ENCODE measurements around the gene CEMIP.

CEMIP gene

GRCh38 chr15:80785335-80785734, 6.2 kb downstream of the CEMIP start:
- Histone ChIP-seq H3K27ac (no peak overlapping the region), H3K4me3 (no peak overlapping the region), H3K27me3 (peaks cover 14 to 28% (median 24%) of the 10 kb centered on the region in 11 experiments), H3K4me1 (peaks cover 6 to 38% (median 14%) of the 10 kb centered on the region in 10 experiments; a peak in 19 of 20 replicates), H3K9ac (no peak overlapping the region), H3K4me2 (no peak overlapping the region), H3K9me3 (replicated peaks in 1 of 11) (no peaks in the 10 kb centered on the region), H3K36me3 (no peaks in the 10 kb centered on the region), H4K20me1 (peaks cover 0 to 2% (median 0%) of the 10 kb centered on the region in 11 experiments; a peak in 3 of 22 replicates)
- TF ChIP-seq Cebpa-rat (IDR thresholded peaks at IDR 0.05): no peak

GRCh38 chr15:80785811-80786354, 6.7 kb downstream of the CEMIP start:
- H4K20me1 ChIP-seq: no peaks in the 10 kb centered on the region
- peaks cover 9 to 22% (median 18%) of the 10 kb centered on the region in 11 experiments for H3K27me3 ChIP-seq
- no peaks in the 10 kb centered on the region for H3K36me3 ChIP-seq
- no peak overlapping the region for H3K4me3 ChIP-seq
- H3K4me1 ChIP-seq: peaks cover under 1 to 39% (median 10%) of the 10 kb centered on the region in 10 experiments; a peak in 11 of 20 replicates
- TF ChIP-seq Cebpa-rat (IDR thresholded peaks at IDR 0.05): no peak
- no peak overlapping the region for H3K9ac ChIP-seq
- no peaks in the 10 kb centered on the region for H3K9me3 ChIP-seq (replicated peaks in 1 of 11)
- no peak overlapping the region for H3K27ac ChIP-seq
- H3K4me2 ChIP-seq: no peak overlapping the region

GRCh38 chr15:80787316-80787715, 8.1 kb downstream of the CEMIP start:
- Histone ChIP-seq H3K27ac (0 out of 22 replicates have a peak overlapping the region, but pooled peaks of 1 of the 11 experiments have one; percentile 3), H3K9ac (no peak overlapping the region), H3K4me3 (no peak overlapping the region), H3K27me3 (peaks cover 0 to 8% (median 4%) of the 10 kb centered on the region in 11 experiments; a peak in 16 of 22 replicates), H4K20me1 (no peaks in the 10 kb centered on the region), H3K9me3 (replicated peaks in 1 of 11) (no peaks in the 10 kb centered on the region), H3K4me1 (peaks cover 0 to 39% (median 10%) of the 10 kb centered on the region in 10 experiments; a peak in 9 of 20 replicates), H3K36me3 (no peaks in the 10 kb centered on the region), H3K4me2 (peak overlapping the region in 2 of 11 experiments; percentile 42 to 59; a peak in 4 of 22 replicates)
- TF ChIP-seq Cebpa-rat (IDR thresholded peaks at IDR 0.05): no peak

GRCh38 chr15:80788536-80788935, 9.4 kb downstream of the CEMIP start:
- TF ChIP-seq Cebpa-rat (IDR thresholded peaks at IDR 0.05): no peak
- peaks cover 0 to 39% (median 10%) of the 10 kb centered on the region in 10 experiments; a peak in 9 of 20 replicates for H3K4me1 ChIP-seq
- H3K36me3 ChIP-seq: no peaks in the 10 kb centered on the region
- H3K4me2 ChIP-seq: peak overlapping the region in 3 of 11 experiments; percentile 42 to 59 (median 43); a peak in 5 of 22 replicates
- no peak overlapping the region for H3K4me3 ChIP-seq
- no peak overlapping the region for H3K9ac ChIP-seq
- no peaks in the 10 kb centered on the region for H3K9me3 ChIP-seq (replicated peaks in 1 of 11)
- no peaks in the 10 kb centered on the region; a peak in 1 of 22 replicates for H3K27me3 ChIP-seq
- peak overlapping the region in 1 of 11 experiments; percentile 15; a peak in 2 of 22 replicates for H3K27ac ChIP-seq
- H4K20me1 ChIP-seq: no peaks in the 10 kb centered on the region

- Histone ChIP-seq H3K4me2 (peak overlapping the region in 6 of 11 experiments; percentile 1 to 43 (median 22); a peak in 7 of 22 replicates), H3K4me3 (no peak overlapping the region), H3K9me3 (replicated peaks in 1 of 11) (no peaks in the 10 kb centered on the region), H3K4me1 (peaks cover 0 to 39% (median 10%) of the 10 kb centered on the region in 10 experiments; a peak in 9 of 20 replicates), H3K36me3 (no peaks in the 10 kb centered on the region), H3K27ac (peak overlapping the region in 1 of 11 experiments; percentile 15; a peak in 2 of 22 replicates), H4K20me1 (no peaks in the 10 kb centered on the region), H3K27me3 (no peaks in the 10 kb centered on the region), H3K9ac (no peak overlapping the region)
- no peak for TF ChIP-seq Cebpa-rat (IDR thresholded peaks at IDR 0.05)
Measured at GRCh38 chr15:80789296-80789695, 10.1 kb downstream of the CEMIP start.

- no peak overlapping the region for H3K4me3 ChIP-seq
- H3K4me2 ChIP-seq: peak overlapping the region in 10 of 11 experiments; percentile 3 to 43 (median 18); a peak in 9 of 22 replicates
- H4K20me1 ChIP-seq: no peaks in the 10 kb centered on the region
- peaks cover 0 to 39% (median 10%) of the 10 kb centered on the region in 10 experiments; a peak in 9 of 20 replicates for H3K4me1 ChIP-seq
- no peaks in the 10 kb centered on the region for H3K36me3 ChIP-seq
- H3K9ac ChIP-seq: no peak overlapping the region
- H3K27ac ChIP-seq: peak overlapping the region in 1 of 11 experiments; percentile 15; a peak in 1 of 22 replicates
- TF ChIP-seq Cebpa-rat (IDR thresholded peaks at IDR 0.05): no peak
- H3K27me3 ChIP-seq: no peaks in the 10 kb centered on the region
- H3K9me3 ChIP-seq (replicated peaks in 1 of 11): no peaks in the 10 kb centered on the region
Measured at GRCh38 chr15:80789796-80790195, 10.6 kb downstream of the CEMIP start.

GRCh38 chr15:80790236-80790635, 11.1 kb downstream of the CEMIP start:
- Histone ChIP-seq H3K36me3 (no peaks in the 10 kb centered on the region), H3K4me3 (no peak overlapping the region), H3K4me1 (peaks cover 0 to 39% (median 10%) of the 10 kb centered on the region in 10 experiments; a peak in 9 of 20 replicates), H3K27ac (no peak overlapping the region), H3K27me3 (no peaks in the 10 kb centered on the region), H3K9ac (no peak overlapping the region), H3K4me2 (peak overlapping the region in 9 of 11 experiments; percentile 3 to 43 (median 24); a peak in 8 of 22 replicates), H4K20me1 (no peaks in the 10 kb centered on the region), H3K9me3 (replicated peaks in 1 of 11) (no peaks in the 10 kb centered on the region)
- no peak for TF ChIP-seq Cebpa-rat (IDR thresholded peaks at IDR 0.05)

GRCh38 chr15:80791004-80791403, 11.8 kb downstream of the CEMIP start:
- no peak overlapping the region for H3K27ac ChIP-seq
- H3K36me3 ChIP-seq: no peaks in the 10 kb centered on the region

GRCh38 chr15:80796407-80796806, 17.2 kb downstream of the CEMIP start:
- no peak for TF ChIP-seq Cebpa-rat (IDR thresholded peaks at IDR 0.05)
- Histone ChIP-seq H3K9ac (no peak overlapping the region), H3K27ac (no peak overlapping the region), H4K20me1 (no peaks in the 10 kb centered on the region), H3K9me3 (replicated peaks in 1 of 11) (no peaks in the 10 kb centered on the region; a peak in 1 of 22 replicates), H3K27me3 (no peaks in the 10 kb centered on the region), H3K36me3 (no peaks in the 10 kb centered on the region), H3K4me1 (no peaks in the 10 kb centered on the region), H3K4me3 (no peak overlapping the region), H3K4me2 (no peak overlapping the region)

More at GRCh38 chr15:80791004-80791403, 11.8 kb downstream of the CEMIP start:
- H4K20me1 ChIP-seq: no peaks in the 10 kb centered on the region
- no peak overlapping the region for H3K9ac ChIP-seq
- H3K4me2 ChIP-seq: 0 out of 22 replicates have a peak overlapping the region, but pooled peaks of 1 of the 11 experiments have one; percentile 42
- H3K4me3 ChIP-seq: no peak overlapping the region
- no peaks in the 10 kb centered on the region for H3K9me3 ChIP-seq (replicated peaks in 1 of 11)
- TF ChIP-seq Cebpa-rat (IDR thresholded peaks at IDR 0.05): no peak
- H3K27me3 ChIP-seq: no peaks in the 10 kb centered on the region
- peaks cover 0 to 39% (median 10%) of the 10 kb centered on the region in 10 experiments; a peak in 9 of 20 replicates for H3K4me1 ChIP-seq

Measured in BLaER1 treated with 17β-estradiol and CSF1 and Interleukin-3, amounts not matched to agents 10 nM and 100 nM (cell line).